GM21737 (cell line): ENCODE measurements around the gene ANKLE1.
"Not testable (repeated sequence)": the region's sequence is repeated elsewhere in the genome, so short reads cannot be mapped to it uniquely, and the experiment has no call there.

Source experiments
- ATAC-seq: cut with Tn5 transposase; IDR thresholded peaks from one replicate; pipeline ENCODE4 v1.9.1; 2021; ENCODE audit warnings: mild to moderate bottlenecking, moderate library complexity; ENCODE audit not compliant: unreplicated experiment

The ANKLE1 gene

GRCh38 chr19:17248011-17248776 lies 33.5 kb upstream of the ANKLE1 start:
- ATAC-seq, result no peak

- ATAC-seq, result no peak
Observed at GRCh38 chr19:17249887-17250548, 31.7 kb upstream of the ANKLE1 start.

GRCh38 chr19:17254636-17255035 lies 27.1 kb upstream of the ANKLE1 start:
- no peak for ATAC-seq

- no peak for ATAC-seq
Observed at GRCh38 chr19:17255150-17255621, 26.5 kb upstream of the ANKLE1 start.

- no peak for ATAC-seq
Observed at GRCh38 chr19:17256130-17256529, 25.6 kb upstream of the ANKLE1 start.

- no peak for ATAC-seq
Observed at GRCh38 chr19:17259118-17259780, 22.5 kb upstream of the ANKLE1 start.

GRCh38 chr19:17259934-17260333 lies 21.8 kb upstream of the ANKLE1 start:
- no peak for ATAC-seq

GRCh38 chr19:17260842-17261325 lies 20.8 kb upstream of the ANKLE1 start:
- peak; percentile 81 for ATAC-seq

- no peak for ATAC-seq
Observed at GRCh38 chr19:17262557-17262956, 19.1 kb upstream of the ANKLE1 start.

GRCh38 chr19:17263712-17264640 lies 17.7 kb upstream of the ANKLE1 start:
- ATAC-seq, result no peak

GRCh38 chr19:17264641-17264979 lies 17.1 kb upstream of the ANKLE1 start, which contains the start of gene USHBP1:
TSS of gene USHBP1 (minus strand) at chr19:17264745. CDS start at chr19:17264299, 446 bp downstream.
- no peak for ATAC-seq

GRCh38 chr19:17266026-17266425 lies 15.7 kb upstream of the ANKLE1 start:
- ATAC-seq, result no peak

- peak; percentile 4 for ATAC-seq
Observed at GRCh38 chr19:17266589-17266974, 15.1 kb upstream of the ANKLE1 start.

- peak; percentile 89 for ATAC-seq
Observed at GRCh38 chr19:17266975-17267788, 14.5 kb upstream of the ANKLE1 start, which contains the start of gene BABAM1. TSS of gene BABAM1 (plus strand) at chr19:17267443. CDS start at chr19:17268807, 1,364 bp downstream.

GRCh38 chr19:17268754-17269153 lies 12.9 kb upstream of the ANKLE1 start:
- ATAC-seq, result no peak

GRCh38 chr19:17274892-17275291 lies 6.8 kb upstream of the ANKLE1 start:
- ATAC-seq, result not testable (repeated sequence)

- ATAC-seq, result no peak
Observed at GRCh38 chr19:17275441-17276175, 6.1 kb upstream of the ANKLE1 start.

- no peak for ATAC-seq
Observed at GRCh38 chr19:17279436-17279835, 2.3 kb upstream of the ANKLE1 start.
